ENCODE results near the gene RPRML.

- TF ChIP-seq EP300 (IDR thresholded peaks at IDR 0.05) (no peak), RCOR1 (IDR thresholded peaks at IDR 0.05; ENCODE audit: low read depth, low read length) (no peak), NR3C1 (IDR thresholded peaks at IDR 0.05) (no peak), POLR2A (IDR thresholded peaks at IDR 0.05; ENCODE audit: low read length) (no peak), CTCF (IDR thresholded peaks at IDR 0.05) (no peak), CHD2 (IDR thresholded peaks at IDR 0.05; ENCODE audit: low read length, partially characterized antibody) (no peak), USF2 (IDR thresholded peaks at IDR 0.05) (no peak), BCL3 (IDR thresholded peaks at IDR 0.05) (no peak)
These were observed 10.2 kb downstream of the RPRML start for GRCh38 chr17:46968896-46969295.

All from A549 (cell line).